GM12801 (cell line): Measurements from ENCODE around the gene LRP4.

ENCODE experiments used
- TF ChIP-seq, protein P1 (sequence below): IDR thresholded peaks from one replicate; pipeline ENCODE4 v1.5.1; 2011; ENCODE audit warnings: control low read depth; ENCODE audit not compliant: insufficient read length; ENCODE audit errors: extremely low read depth

Gene LRP4

DNA sequence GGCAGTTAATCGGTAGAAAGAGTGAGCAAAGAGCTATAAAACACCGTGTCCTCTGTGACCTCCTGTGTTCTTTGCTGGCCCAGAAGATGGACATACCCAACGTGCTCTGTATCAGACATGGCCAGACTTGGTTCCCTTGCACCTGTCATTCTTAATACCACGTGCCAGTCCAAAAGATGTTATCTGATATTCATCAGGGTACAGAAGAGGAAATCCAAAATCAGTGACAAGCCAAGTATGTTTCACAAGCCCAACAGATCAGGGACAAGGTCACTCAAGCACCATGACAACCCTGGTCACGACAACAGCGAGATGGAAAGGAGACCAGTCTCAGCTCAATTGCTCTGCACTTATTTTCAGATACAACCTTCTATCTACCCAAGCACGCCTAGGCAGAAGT is 3.4 kb downstream of the LRP4 start:
- TF ChIP-seq, protein P1, sequence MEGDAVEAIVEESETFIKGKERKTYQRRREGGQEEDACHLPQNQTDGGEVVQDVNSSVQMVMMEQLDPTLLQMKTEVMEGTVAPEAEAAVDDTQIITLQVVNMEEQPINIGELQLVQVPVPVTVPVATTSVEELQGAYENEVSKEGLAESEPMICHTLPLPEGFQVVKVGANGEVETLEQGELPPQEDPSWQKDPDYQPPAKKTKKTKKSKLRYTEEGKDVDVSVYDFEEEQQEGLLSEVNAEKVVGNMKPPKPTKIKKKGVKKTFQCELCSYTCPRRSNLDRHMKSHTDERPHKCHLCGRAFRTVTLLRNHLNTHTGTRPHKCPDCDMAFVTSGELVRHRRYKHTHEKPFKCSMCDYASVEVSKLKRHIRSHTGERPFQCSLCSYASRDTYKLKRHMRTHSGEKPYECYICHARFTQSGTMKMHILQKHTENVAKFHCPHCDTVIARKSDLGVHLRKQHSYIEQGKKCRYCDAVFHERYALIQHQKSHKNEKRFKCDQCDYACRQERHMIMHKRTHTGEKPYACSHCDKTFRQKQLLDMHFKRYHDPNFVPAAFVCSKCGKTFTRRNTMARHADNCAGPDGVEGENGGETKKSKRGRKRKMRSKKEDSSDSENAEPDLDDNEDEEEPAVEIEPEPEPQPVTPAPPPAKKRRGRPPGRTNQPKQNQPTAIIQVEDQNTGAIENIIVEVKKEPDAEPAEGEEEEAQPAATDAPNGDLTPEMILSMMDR: no peak

DNA sequence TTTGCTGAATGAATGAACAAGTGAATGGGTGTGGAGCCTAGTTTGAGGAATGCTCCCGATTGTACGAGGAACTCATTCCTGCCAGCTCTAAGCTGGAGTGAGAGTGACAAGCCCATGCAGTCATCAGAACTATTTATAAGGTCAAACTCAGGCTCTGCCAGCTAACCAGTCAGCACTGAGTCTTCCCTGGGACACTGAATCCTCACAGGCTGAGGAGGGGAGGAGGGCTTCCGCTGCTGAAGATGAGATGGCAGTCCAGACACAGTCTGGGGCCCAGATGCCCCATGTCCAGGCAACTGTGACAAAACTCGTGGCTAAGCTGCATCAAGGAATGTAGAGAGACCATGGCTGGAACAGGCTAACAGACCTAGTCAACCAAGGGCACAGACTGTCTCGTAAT is 4.0 kb downstream of the LRP4 start:
- TF ChIP-seq, protein P1: no peak

DNA sequence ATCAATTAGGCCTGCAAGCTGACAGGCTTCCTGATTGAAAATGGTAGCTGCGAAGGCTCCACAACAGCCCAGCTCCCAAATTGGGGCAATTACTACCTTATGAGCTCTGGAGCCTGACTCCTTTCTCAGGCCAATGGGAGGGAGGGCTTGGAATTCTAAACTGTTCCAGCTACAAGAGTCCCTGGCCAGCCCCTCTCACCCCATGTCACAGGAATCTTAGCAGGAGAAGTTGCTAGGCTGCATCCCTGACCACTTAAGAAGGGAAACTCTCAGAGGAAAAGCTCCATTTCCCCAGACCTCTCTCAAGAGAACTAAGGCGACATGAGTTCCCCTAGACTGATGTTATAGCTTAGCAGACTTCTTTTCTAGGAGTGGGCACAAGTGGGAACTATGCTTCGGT is 4.9 kb downstream of the LRP4 start:
- TF ChIP-seq, protein P1: no peak

DNA sequence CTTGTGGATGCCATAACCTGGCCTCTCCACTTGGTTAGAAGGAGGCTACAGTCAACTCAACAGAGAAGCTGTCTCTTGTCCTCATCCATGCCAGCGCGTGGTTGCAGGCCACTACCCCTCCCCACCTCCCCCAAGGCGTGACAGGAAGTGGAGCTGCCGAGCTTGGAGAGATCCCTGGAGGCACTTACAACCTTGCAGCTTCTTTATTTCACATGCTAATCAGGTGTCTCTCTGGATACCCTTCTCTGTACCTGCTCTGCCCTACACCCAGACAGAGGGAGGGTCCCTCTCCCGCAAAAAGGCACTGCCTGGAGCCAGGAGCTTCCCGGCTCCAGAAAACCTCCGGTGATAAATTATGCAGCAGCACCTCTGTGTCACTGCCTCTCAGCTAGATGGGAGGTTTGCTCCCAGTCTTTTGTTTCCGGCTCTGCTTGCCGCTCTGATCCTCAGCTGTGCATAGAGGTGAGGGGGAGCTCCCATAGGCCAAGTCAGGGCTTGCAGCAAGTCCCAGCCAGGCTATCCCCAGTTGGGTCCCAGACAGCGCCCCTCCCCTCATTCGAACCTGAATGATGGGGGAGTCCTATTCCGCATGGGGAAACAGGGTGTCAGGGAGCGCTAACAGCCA is 5.7 kb downstream of the LRP4 start:
- TF ChIP-seq, protein P1: no peak

DNA sequence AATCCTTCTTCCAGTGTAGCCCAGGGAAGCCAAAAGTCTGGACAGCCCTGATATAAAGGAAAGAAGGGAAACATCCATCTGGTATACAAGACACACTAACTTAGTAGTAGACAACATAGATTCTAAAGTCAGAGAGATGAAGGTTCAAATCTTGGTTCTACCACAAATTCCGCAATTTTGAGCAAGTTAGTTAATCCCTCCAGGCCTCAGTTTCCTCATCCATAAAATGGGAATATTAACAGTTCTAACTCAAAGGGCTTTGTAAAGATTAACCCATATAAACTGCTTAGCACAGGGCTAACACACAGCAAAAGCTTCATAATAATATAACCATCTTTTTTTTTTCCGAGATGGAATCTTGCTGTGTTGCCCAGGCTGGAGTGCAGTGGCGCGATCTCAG is 10.7 kb downstream of the LRP4 start:
- TF ChIP-seq, protein P1: no peak

DNA sequence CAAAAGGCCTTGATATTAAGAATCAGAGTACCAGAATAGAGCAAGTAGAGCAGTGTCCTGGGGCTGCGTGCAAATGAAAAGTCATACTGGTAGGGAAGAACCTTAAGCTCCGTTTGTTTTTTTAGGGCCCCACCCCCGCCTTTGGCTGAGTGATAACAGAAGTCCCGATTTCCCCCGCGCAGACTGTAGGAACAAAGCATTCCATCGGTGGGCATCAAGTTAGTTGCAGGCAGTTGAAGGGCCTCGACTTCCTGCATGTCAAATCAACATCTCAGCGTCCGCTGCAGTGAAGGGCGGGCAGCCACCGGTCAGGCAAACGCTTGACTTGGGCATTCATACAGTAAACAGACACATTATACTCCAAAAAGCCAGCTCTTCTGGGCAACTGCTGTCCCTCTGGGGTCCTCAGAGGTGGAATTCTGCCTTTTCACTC is 11.7 kb downstream of the LRP4 start:
- TF ChIP-seq, protein P1: no peak

DNA sequence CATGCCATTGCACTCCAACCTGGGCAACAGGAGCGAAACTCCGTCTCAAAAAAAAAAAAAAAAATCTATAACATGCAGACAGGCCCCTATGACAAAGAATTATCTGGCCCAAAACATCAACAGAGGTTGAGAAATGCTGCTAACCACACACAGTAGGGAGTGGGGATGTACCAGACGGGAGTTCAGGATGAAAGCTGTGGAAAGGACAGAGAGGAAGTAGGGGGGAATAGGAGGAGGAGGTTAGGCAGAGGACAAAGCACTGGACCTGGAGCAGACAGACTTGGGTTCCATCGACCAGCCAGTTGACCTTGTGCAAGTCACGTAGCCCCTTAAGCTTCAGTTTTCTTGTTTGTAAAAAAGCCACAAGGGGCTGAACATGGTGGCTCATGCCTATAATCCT is 12.5 kb downstream of the LRP4 start:
- TF ChIP-seq, protein P1: no peak
